ENCODE data around the gene PTGS1.
A peak's percentile ranks its signal among the peaks of the same experiment; 100 is the strongest.

PTGS1 gene

GRCh38 chr9:122347348-122348287 is 23.2 kb upstream of the PTGS1 start:
- DNase-seq (ENCODE audit: low spot score), result no peak
- no peak for TF ChIP-seq CTCF (IDR thresholded peaks at IDR 0.05; ENCODE audit: extremely low read depth, missing control alignments)

GRCh38 chr9:122348288-122348777 is 22.5 kb upstream of the PTGS1 start:
- no peak for TF ChIP-seq CTCF (IDR thresholded peaks at IDR 0.05; ENCODE audit: extremely low read depth, missing control alignments)
- no peak for DNase-seq (ENCODE audit: low spot score)

- no peak for TF ChIP-seq CTCF (IDR thresholded peaks at IDR 0.05; ENCODE audit: extremely low read depth, missing control alignments)
- no peak for DNase-seq (ENCODE audit: low spot score)
Observed at GRCh38 chr9:122348791-122349190, 22.0 kb upstream of the PTGS1 start.

- no peak for DNase-seq (ENCODE audit: low spot score)
- no peak for TF ChIP-seq CTCF (IDR thresholded peaks at IDR 0.05; ENCODE audit: extremely low read depth, missing control alignments)
Observed at GRCh38 chr9:122349201-122349600, 21.6 kb upstream of the PTGS1 start.

- peak; percentile 95 for TF ChIP-seq CTCF (IDR thresholded peaks at IDR 0.05; ENCODE audit: extremely low read depth, missing control alignments)
- peak; percentile 88 for DNase-seq (ENCODE audit: low spot score)
Observed at GRCh38 chr9:122350577-122351355, 20.1 kb upstream of the PTGS1 start.

GRCh38 chr9:122354536-122355199 is 16.2 kb upstream of the PTGS1 start:
- no peak for TF ChIP-seq CTCF (IDR thresholded peaks at IDR 0.05; ENCODE audit: extremely low read depth, missing control alignments)
- DNase-seq (ENCODE audit: low spot score), result no peak

All from GM20000 (cell line).